ENCODE data around the gene MYADML2. TPM values are rescaled to one million over a fixed set of nuclear protein-coding genes. Genes with fewer than 3 reads are reported as not detected.

The MYADML2 gene, protein sequence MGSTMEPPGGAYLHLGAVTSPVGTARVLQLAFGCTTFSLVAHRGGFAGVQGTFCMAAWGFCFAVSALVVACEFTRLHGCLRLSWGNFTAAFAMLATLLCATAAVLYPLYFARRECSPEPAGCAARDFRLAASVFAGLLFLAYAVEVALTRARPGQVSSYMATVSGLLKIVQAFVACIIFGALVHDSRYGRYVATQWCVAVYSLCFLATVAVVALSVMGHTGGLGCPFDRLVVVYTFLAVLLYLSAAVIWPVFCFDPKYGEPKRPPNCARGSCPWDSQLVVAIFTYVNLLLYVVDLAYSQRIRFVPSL
- not detected in 2 replicates for total RNA-seq (2014; rRNA removed; shearing (Covaris generic))
- polyA plus RNA-seq (2015; cell fraction: cytosol; rRNA removed): not detected in 2 replicates
- not detected in 2 replicates for polyA plus RNA-seq (2015; cell fraction: nucleus; rRNA removed)

DNA sequence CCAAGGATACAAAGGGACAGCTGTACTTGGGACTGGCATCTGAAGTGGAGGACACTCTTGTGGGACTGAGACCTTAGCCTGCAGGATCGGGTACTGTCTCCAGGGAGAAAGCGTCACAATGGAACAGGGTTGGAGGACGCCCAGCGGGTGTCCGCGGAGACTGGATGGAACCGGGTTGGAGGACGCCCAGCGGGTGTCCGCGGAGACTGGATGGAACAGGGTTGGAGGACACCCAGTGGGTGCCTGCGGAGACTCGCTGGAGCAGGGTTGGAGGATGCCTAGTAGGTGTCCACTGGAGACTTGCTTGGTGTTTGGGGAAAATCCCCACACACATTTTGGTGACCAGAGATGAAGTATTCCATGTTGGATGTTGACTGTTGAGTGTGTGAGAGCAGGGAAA, at the start of gene MYADML2:
Gene MYADML2, minus strand, starts transcription at position 45 of the 400 bp plus-strand sequence. CDS start 5,492 bp downstream, outside the sequence.
- DNase-seq (ENCODE audit: low read depth, low spot score): no peak
- in situ Hi-C loops (cut with HindIII; ENCODE audit: low pct_unique_long_range_greater_than_20kb, low sequenced_read_pairs): no loop called here

DNA sequence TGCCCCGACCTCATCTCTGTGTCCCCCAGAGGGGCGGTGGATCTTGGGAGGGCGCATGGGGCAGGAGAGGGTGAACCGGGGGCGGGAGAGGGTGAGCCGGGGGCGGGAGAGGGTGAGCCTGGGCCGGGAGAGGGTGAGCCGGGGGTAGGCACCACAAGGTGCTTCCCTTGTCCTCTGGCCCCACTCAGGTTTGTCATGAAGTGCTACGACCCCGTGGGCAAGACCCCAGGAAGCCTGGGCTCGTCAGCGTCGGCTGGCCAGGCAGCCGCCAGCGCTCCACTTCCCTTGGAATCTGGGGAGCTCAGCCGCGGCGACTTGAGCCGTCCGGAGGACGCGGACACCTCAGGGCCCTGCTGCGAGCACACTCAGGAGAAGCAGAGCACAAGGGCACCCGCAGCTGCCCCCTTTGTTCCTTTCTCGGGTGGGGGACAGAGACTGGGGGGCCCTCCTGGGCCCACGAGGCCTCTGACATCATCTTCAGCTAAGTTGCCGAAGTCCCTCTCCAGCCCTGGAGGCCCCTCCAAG, 49.3 kb upstream of the MYADML2 start:
- in situ Hi-C loops (cut with HindIII; ENCODE audit: low pct_unique_long_range_greater_than_20kb, low sequenced_read_pairs): no loop called here
- DNase-seq (ENCODE audit: low read depth, low spot score): no peak

DNA sequence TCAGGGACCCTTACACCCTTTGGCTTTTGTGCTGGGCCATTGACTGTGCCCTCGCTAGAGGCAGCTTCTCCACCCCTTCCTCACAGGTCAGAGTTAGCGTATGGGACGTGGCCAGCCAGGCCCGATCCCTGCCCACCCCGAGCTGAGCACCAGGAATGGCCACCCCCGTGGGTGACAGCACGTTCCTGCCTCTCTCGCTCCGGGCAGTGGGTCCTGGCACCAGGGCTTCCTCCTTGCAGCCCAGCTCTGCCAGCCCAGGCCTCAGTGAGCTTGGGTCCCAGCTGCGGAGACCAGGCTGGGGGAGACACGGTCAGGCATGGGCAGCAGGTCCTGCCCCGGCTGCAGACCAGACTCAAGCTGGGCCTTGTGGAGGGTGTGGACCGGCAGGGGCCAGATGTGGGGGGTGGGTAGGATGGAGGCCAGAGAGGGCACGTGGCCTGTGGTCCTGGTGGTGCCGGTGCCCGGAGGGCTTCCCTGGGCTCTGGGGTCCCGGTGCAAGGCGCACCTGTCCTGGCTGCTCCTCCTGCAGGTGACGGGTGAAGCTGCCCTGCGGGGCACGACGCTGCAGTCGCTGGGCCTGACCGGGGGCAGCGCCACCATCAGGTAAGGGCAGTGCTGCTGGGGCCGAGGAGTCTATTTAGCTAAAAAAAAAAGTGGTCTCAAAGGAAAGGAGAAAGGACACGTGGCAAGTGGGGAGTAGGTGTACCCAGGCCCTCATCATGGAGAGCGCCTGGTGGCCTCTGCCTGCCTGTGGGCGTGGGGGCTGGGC, 48.6 kb upstream of the MYADML2 start:
- DNase-seq (ENCODE audit: low read depth, low spot score): no peak
- in situ Hi-C loops (cut with HindIII; ENCODE audit: low pct_unique_long_range_greater_than_20kb, low sequenced_read_pairs): no loop called here

DNA sequence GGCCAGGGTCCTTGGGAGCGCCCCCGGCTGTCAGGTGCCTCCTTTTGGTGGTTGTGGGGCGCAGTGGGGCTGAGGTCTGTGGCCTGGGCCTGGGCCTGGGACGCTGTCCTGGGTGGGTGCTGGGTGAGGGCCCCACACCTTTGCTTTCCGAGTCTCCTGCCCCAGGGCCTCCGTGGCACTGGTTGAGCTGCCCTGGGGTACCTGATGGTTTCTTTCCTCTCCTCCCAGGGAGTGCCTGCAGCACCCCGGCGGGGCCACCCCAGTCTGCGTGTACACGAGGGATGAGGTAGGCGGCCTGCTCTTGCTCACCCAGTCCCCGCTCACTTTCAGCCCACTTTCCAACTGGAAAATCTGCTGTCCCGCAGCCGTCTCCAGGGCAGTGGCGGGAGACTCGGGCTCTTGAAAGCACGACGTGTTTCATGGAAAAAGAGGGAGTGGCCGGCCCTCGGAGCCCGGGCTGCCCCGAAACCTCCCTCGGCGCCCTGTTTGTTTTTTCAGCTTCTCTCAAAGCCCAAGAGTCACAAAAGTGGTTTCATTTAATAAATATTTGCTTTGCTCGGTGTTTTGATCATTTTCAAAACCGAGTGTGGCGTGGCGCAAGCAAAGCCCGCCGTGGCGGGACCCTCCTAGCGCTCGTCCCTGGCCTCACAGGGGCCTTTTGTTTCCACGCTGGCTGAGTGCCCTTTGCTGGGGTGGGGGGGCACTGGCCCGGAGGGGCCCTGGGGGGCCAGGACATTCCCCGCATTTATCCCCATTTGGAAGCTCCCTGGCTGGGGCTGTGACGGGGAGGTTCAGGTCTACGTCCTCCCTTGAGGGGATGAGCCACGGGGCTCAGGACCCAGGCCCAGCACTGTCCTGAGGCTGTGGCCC, 47.8 kb upstream of the MYADML2 start:
- in situ Hi-C loops (cut with HindIII; ENCODE audit: low pct_unique_long_range_greater_than_20kb, low sequenced_read_pairs): no loop called here
- no peak for DNase-seq (ENCODE audit: low read depth, low spot score)

DNA sequence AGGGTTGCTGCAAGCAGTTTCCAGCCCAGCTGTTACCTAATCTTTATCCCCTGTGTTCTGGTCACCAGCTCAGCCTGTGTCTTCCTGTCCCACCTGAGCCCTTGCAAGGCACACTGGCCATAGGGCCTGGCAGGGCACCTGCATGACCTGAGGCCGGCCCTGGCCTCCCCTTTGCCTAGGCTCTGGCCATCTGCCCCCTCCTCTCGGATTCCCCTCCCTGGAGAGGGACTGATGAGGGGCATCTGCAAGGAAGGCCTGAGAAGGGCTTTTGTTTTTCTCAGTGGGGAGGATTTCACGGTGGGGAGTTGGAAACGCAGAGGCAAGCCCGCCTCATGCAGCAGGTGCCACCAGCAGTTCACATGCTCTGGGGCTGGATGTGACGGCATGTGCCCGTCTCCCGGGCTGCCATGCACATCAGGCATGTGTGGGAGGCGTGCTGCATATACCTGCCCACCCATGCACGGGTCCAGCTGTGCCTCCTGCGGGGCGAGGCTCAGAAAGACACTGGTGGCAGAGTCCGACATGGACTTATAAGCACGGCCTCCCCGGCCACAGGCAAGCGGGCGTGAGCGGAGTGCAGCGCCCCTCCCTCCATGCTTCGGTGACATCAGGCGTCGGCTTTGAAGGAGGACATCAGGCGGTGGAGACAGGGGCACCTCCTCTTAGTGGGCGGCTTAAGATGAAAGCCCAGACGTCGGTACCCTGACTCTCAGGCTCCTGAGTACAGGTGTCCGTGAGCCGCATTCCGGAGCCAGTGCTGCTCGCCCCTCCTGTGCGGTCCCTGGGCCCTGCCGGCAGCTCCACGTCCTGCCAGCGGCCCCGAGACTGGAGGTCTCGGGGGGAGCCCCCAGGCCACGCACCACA, 46.9 kb upstream of the MYADML2 start:
- DNase-seq (ENCODE audit: low read depth, low spot score): no peak
- in situ Hi-C loops (cut with HindIII; ENCODE audit: low pct_unique_long_range_greater_than_20kb, low sequenced_read_pairs): no loop called here

DNA sequence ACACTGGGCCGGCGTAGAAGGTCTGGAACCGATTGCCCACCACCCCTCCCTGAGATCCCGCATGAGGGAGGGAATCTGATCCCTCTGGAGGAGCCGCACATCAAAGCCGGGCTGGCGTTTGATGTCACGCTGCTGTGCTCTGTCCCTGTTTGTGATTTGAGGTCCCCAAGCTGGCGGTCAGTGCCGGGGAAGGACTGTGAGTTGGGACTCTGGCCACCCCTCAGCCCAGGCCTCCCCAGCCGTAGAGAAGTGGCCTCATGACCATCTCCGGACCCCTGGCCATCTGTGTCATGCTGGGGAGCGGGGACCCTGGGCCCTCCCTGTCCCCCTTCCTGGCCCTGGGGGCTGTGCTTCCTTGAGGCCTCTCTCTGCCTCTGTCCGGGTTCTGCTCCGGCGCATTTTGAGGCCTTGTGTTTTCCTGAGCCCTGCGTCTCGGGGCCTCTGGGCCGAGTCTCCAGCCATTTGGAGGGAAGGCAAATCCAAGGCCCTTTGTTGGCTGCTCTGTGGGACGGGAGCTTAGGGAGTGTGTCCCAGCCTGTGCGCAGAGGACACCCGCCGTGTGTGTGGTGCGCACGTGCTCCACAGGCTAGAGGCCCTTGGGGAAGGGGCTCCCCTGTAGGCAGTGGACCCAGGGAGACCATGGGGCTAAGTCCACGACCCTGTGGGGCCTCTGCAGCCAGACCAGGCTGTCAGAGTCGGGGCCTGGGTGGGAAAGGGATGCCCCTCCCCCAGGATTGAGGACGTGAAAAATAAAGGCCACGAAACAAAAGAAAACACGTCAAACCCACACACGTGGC, 45.5 kb upstream of the MYADML2 start:
- no peak for DNase-seq (ENCODE audit: low read depth, low spot score)
- in situ Hi-C loops (cut with HindIII; ENCODE audit: low pct_unique_long_range_greater_than_20kb, low sequenced_read_pairs): no loop called here

DNA sequence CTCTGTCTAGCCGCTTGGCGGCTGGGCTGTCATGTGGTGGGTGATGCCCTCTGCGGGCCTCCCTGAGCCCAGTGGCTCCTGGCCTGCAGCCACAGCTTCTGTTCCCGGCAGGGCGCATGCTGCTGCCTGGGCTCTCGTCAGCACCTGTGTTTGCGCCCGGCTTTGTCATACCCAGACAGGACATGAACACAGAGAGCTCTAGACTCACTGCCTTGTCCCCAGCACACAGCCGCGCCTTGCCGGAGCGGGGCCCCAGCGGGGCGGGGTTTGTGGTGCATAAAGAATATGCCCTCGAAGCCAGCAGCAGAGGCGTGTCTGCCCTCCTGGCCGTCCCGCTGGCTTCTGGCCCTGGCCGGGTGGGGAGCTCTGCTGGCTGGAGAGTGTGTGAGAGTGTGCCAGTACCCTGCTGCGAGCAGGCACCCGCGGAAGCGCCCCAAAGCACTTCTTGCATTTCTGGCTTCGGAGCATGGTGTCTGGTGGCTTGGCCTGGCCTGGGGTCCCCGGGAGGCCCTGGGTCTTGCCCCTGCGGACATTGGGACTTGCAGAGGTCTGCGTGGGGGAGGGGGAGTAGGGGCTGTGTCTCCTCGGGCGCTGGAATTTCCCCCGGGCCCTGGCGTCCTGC, 44.8 kb upstream of the MYADML2 start:
- in situ Hi-C loops (cut with HindIII; ENCODE audit: low pct_unique_long_range_greater_than_20kb, low sequenced_read_pairs): no loop called here
- DNase-seq (ENCODE audit: low read depth, low spot score): no peak

DNA sequence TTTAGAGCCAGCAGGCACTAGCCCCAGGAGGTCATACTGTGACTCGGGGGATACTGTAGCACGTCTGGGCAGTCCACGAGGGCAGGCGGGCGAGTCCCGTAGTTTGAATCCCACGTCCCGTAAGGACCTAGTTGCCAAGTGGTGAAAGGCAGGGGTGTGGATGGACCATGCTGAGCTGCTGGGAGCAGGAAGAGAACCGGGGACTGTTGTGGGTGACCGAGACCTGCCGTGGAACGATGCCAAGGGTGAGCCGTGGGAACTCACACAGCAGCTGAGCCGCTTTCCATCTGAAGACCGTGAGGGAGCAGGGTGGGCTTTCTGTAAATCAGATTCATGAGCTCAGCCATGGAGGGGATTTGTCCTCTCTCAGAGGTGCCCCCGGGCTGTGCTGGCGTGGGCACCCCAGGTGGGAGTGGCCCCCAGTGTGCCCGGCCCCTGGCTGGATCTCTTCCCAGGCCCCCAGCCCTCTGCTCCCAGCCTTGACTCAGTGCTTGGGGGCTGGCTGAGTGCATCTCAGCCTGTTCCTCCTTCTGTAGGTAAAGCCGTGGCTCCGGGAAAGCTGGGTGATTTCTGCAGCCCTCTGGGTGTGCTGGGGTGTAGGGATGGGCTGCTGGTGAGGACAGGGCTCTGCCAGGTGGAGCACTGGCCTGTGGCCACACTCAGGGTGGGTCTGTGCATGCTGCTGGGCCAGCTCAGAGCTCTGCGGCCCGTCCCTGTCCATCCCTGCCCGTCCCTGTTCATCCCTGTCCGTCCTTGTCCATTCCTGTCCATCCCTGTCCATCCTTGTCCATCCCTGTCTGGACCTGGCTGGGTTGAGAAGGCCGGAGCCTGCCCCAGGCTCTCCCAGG, 44.0 kb upstream of the MYADML2 start:
- no peak for DNase-seq (ENCODE audit: low read depth, low spot score)
- in situ Hi-C loops (cut with HindIII; ENCODE audit: low pct_unique_long_range_greater_than_20kb, low sequenced_read_pairs): no loop called here

DNA sequence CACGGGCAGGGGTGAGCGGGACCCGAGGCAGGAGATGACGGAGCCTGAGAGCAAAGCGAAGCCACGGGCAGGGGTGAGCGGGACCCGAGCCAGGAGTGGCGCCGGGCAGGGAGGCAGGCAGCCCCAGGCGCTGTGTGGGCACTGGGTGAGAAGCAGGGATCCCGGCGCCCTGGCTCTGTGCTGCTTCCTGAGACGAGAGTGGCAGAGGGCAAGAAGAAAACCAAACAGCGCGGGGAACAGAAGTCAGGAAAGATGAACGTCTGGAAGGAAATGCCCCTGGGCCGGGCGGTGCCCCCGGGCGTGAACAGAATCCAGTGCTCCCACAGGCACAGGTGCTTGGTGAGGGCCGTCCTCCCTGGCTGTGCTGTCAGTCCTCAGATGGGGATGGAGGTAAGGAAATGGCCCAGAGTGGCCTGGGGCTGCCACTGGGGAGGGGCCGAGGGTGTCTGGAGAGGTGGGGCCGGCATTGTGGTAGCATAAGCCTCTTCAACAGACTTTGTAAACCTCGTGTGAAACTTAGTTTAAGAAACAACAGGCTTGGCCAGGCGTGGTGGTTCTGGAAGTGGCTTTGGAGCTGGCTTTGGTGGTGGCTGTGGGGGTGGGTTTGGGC, 40.2 kb upstream of the MYADML2 start:
- in situ Hi-C loops (cut with HindIII; ENCODE audit: low pct_unique_long_range_greater_than_20kb, low sequenced_read_pairs): no loop called here
- DNase-seq (ENCODE audit: low read depth, low spot score): no peak

DNA sequence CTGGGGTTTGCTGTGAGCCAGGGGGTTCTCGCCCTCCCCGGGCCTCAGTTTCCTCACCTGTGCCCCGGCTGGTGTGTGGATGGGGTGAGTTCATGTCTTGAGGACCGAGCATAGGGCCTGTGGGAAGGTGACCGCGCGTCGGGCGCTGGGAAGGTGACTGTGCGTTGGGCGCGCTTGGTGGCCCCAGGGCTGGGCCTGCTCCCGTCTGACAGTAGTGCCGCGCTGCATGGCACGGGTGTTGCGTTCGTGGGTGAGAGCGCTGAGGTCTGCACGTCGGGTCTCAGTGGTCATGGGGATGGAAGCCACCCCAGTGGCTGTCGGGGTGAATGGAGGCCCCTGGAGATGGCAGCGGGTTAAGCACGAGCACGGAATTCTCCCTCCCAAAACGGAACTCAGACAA, 39.6 kb upstream of the MYADML2 start:
- in situ Hi-C loops (cut with HindIII; ENCODE audit: low pct_unique_long_range_greater_than_20kb, low sequenced_read_pairs): no loop called here

DNA sequence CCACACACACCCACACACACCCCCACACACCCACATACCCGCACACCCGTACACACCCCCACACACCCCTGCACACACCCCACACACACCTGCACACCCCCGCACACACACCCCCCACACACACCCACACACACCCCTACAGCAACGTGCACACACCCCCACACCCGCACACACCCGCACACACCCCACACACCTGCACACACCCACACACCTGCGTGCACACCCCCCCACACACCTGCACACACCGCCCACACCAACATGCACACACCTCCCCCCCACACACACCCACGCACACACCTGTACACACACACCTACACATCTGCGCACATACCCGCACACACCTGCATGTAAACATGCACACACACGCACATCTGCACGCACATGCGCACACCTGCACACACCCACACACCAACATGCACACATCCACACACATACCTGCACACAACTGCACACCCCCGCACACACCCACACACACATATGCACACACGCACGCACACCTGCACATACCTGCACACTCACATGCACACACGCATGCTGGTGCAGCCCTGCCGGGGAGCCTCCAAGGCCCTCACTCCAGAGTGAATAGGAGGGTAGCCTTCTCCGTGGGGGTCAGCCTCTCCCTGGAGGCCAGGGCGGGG, 37.9 kb upstream of the MYADML2 start:
- no peak for DNase-seq (ENCODE audit: low read depth, low spot score)
- in situ Hi-C loops (cut with HindIII; ENCODE audit: low pct_unique_long_range_greater_than_20kb, low sequenced_read_pairs): no loop called here

More for the DNA sequence above, 39.6 kb upstream of the MYADML2 start:
- no peak for DNase-seq (ENCODE audit: low read depth, low spot score)

DNA sequence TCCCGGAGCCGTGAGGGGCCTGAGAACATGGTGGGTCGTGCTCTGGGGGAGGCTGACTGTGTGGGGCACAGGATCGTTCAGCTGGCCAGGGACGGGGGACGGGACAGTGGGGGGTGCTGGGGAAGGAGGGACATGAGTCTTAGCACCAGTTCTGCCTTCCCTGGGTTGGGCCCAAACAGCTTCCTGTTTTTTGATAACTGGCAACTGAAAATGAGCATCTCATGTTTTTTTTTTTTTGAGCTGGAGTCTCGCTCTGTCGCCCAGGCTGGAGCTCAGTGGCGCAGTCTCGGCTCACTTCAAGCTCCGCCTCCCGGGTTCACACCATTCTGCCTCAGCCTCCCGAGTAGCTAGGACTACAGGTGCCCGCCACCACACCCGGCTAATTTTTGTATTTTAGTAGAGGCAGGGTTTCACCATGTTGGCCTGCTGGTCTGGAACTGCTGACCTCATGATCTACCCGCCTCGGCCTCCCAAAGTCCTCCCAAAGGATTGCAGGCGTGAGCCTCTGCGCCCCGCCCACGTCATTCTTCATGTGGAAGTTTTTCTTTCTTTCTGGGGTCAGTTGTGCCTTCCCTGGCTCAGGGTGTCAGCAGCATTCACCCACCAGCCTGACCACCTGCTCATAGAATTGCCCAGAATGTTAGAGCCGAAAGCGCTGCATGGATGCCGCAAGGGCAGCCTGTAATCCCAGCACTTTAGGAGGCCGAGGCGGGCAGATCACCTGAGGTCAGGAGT, 36.8 kb upstream of the MYADML2 start:
- in situ Hi-C loops (cut with HindIII; ENCODE audit: low pct_unique_long_range_greater_than_20kb, low sequenced_read_pairs): no loop called here
- no peak for DNase-seq (ENCODE audit: low read depth, low spot score)

DNA sequence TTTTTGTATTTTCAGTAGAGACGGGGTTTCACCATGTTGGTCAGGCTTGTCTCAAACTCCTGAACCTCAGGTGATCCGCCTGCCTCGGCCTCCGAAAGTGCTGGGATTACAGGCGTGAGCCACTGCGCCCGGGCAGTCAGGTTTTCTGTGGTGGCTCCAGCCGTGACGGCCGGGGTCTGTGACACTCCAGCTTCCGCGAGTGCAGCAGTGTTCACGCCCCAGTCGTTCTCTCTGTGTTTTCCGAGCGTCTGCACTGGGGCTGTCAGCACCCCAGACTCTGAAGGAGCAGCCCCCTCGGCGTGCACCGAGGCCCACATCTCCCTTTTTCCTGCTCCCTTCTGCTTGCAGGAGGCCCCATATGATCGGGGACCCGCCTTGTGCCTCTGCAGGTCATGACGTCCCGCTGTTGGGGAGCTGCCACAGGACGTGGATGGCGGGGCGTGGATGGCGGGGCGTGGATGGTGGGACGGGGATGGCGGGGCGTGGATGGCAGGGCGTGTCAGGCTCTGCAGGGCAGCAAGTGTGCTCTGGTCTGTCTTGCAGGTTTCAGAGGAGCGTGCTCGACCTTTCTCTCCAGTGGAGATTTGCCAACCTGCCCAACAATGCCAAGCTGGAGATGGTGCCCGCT, 36.1 kb upstream of the MYADML2 start:
- in situ Hi-C loops (cut with HindIII; ENCODE audit: low pct_unique_long_range_greater_than_20kb, low sequenced_read_pairs): no loop called here
- DNase-seq (ENCODE audit: low read depth, low spot score): no peak
